ENCODE measurements around the gene CNTFR. TPM values are rescaled to one million over a fixed set of nuclear protein-coding genes. Genes with fewer than 3 reads are reported as not detected.
"Not testable (repeated sequence)": the region's sequence is repeated elsewhere in the genome, so short reads cannot be mapped to it uniquely, and the experiment has no call there.

The CNTFR gene
- total RNA-seq, result under 1 TPM in 1 of 2 donors, not detected in 1; 0.34 TPM

GRCh38 chr9:34589636-34590380, at the start of gene CNTFR:
TSS of gene CNTFR (minus strand) at chr9:34589724. CDS start at chr9:34568981, 20,743 bp downstream.
- DNase-seq (ENCODE audit: low spot score in 2 of 2) (no peak), ATAC-seq (no peak)
- no peaks in the 10 kb centered on the region for H3K9me3 Mint-ChIP-seq
- peaks cover 0 to 9% of the 10 kb centered on the region in 2 donors for H3K36me3 Mint-ChIP-seq
- no peak within 1 kb of the TSS for H3K27ac Mint-ChIP-seq

- peaks cover 16 to 17% of the 10 kb centered on the region in 2 donors for H3K36me3 Mint-ChIP-seq
- H3K9me3 Mint-ChIP-seq; ATAC-seq; H3K27ac Mint-ChIP-seq; DNase-seq (ENCODE audit: low spot score in 2 of 2): not testable (repeated sequence)
These were observed 49.8 kb upstream of the CNTFR start for GRCh38 chr9:34639322-34639721.

- H3K9me3 Mint-ChIP-seq, result no peaks in the 10 kb centered on the region
- DNase-seq (ENCODE audit: low spot score in 2 of 2) (no peak), ATAC-seq (peak in 1 of 2 donors; percentile 8)
- H3K27ac Mint-ChIP-seq, result peak overlapping the region; percentile 91 to 98
- H3K36me3 Mint-ChIP-seq, result peaks cover 16 to 17% of the 10 kb centered on the region in 2 donors
These were observed 48.6 kb upstream of the CNTFR start for GRCh38 chr9:34638138-34638445.

GRCh38 chr9:34637356-34638137, 48.0 kb upstream of the CNTFR start, which contains the start of gene SIGMAR1:
TSS of gene SIGMAR1 (minus strand) at chr9:34637787. CDS start at chr9:34637697, 90 bp downstream.
- no peaks in the 10 kb centered on the region for H3K9me3 Mint-ChIP-seq

GRCh38 chr9:34636791-34637355, 47.3 kb upstream of the CNTFR start:
- DNase-seq (ENCODE audit: low spot score in 2 of 2), result no peak
- no peak for ATAC-seq
- Mint-ChIP-seq H3K27ac (peak overlapping the region; percentile 91 to 93), H3K36me3 (peaks cover 16 to 17% of the 10 kb centered on the region in 2 donors), H3K9me3 (no peaks in the 10 kb centered on the region)

More at GRCh38 chr9:34637356-34638137, 48.0 kb upstream of the CNTFR start, which contains the start of gene SIGMAR1:
- DNase-seq (ENCODE audit: low spot score in 2 of 2) (peak; percentile 96 to 98), ATAC-seq (peak; percentile 90 to 93)
- Mint-ChIP-seq H3K36me3 (peaks cover 16 to 17% of the 10 kb centered on the region in 2 donors), H3K27ac (peak within 1 kb of the TSS; percentile 91 to 98)

- Mint-ChIP-seq H3K9me3 (no peaks in the 10 kb centered on the region), H3K36me3 (peaks cover 16 to 17% of the 10 kb centered on the region in 2 donors), H3K27ac (peak overlapping the region in 1 of 2 donors; percentile 58)
- ATAC-seq (no peak), DNase-seq (ENCODE audit: low spot score in 2 of 2) (no peak)
These were observed 46.0 kb upstream of the CNTFR start for GRCh38 chr9:34635556-34635955.

- Mint-ChIP-seq H3K9me3 (no peaks in the 10 kb centered on the region), H3K36me3 (peaks cover 16 to 17% of the 10 kb centered on the region in 2 donors), H3K27ac (no peak overlapping the region)
- DNase-seq (ENCODE audit: low spot score in 2 of 2) (no peak), ATAC-seq (no peak)
These were observed 45.2 kb upstream of the CNTFR start for GRCh38 chr9:34634551-34635248.

- no peak overlapping the region for H3K27ac Mint-ChIP-seq
- ATAC-seq (peak; percentile 18 to 41), DNase-seq (ENCODE audit: low spot score in 2 of 2) (peak in 1 of 2 donors; percentile 80)
- H3K9me3 Mint-ChIP-seq, result no peaks in the 10 kb centered on the region
- peaks cover 16 to 17% of the 10 kb centered on the region in 2 donors for H3K36me3 Mint-ChIP-seq
These were observed 44.5 kb upstream of the CNTFR start for GRCh38 chr9:34633851-34634550.

- no peak overlapping the region for H3K27ac Mint-ChIP-seq
- DNase-seq (ENCODE audit: low spot score in 2 of 2) (no peak), ATAC-seq (no peak)
- peaks cover 16 to 23% of the 10 kb centered on the region in 2 donors for H3K36me3 Mint-ChIP-seq
- H3K9me3 Mint-ChIP-seq, result no peaks in the 10 kb centered on the region
These were observed 43.6 kb upstream of the CNTFR start for GRCh38 chr9:34633166-34633565.

- Mint-ChIP-seq H3K27ac (no peak overlapping the region), H3K36me3 (peaks cover 5 to 11% of the 10 kb centered on the region in 2 donors), H3K9me3 (no peaks in the 10 kb centered on the region)
- ATAC-seq (no peak), DNase-seq (ENCODE audit: low spot score in 2 of 2) (no peak)
These were observed 41.1 kb upstream of the CNTFR start for GRCh38 chr9:34630402-34631154.

- Mint-ChIP-seq H3K9me3 (no peaks in the 10 kb centered on the region), H3K27ac (no peak overlapping the region), H3K36me3 (peaks cover 0 to 6% of the 10 kb centered on the region in 2 donors)
- no peak for DNase-seq (ENCODE audit: low spot score in 2 of 2)
- ATAC-seq, result no peak
These were observed 39.9 kb upstream of the CNTFR start for GRCh38 chr9:34629491-34629808.

- ATAC-seq, result peak; percentile 70 to 81
- peaks cover 0 to 6% of the 10 kb centered on the region in 2 donors for H3K36me3 Mint-ChIP-seq
- peak in 1 of 2 donors; percentile 57 for DNase-seq (ENCODE audit: low spot score in 2 of 2)
- peak within 1 kb of the TSS in 1 of 2 donors; percentile 36 for H3K27ac Mint-ChIP-seq
- H3K9me3 Mint-ChIP-seq, result no peaks in the 10 kb centered on the region
These were observed 39.3 kb upstream of the CNTFR start, which contains the start of gene ARID3C for GRCh38 chr9:34628656-34629490. TSS of gene ARID3C (minus strand) at chr9:34629066. CDS start at chr9:34628014, 1,052 bp downstream.

GRCh38 chr9:34627716-34628655, 38.5 kb upstream of the CNTFR start:
- no peaks in the 10 kb centered on the region for H3K9me3 Mint-ChIP-seq
- H3K27ac Mint-ChIP-seq, result peak overlapping the region in 1 of 2 donors; percentile 36
- ATAC-seq (peak; percentile 9 to 17), DNase-seq (ENCODE audit: low spot score in 2 of 2) (no peak)
- H3K36me3 Mint-ChIP-seq, result peaks cover 0 to 6% of the 10 kb centered on the region in 2 donors

GRCh38 chr9:34625186-34625486, 35.6 kb upstream of the CNTFR start:
- H3K36me3 Mint-ChIP-seq, result peaks cover 5 to 22% of the 10 kb centered on the region in 2 donors
- no peak for ATAC-seq
- H3K27ac Mint-ChIP-seq, result no peak overlapping the region
- no peaks in the 10 kb centered on the region for H3K9me3 Mint-ChIP-seq
- no peak for DNase-seq (ENCODE audit: low spot score in 2 of 2)

Data from activated naive CD4-positive, alpha-beta T cell treated with anti-CD3 and anti-CD28 coated beads, Interleukin-2, amount 50 U/mL, for 72 hours (primary cell).